Measurements from ENCODE around the gene AATK. TPM values are rescaled to one million over a fixed set of nuclear protein-coding genes. Genes with fewer than 3 reads are reported as not detected.

The AATK gene
- total and polyA plus RNA-seq, 3 experiments from 2014 or later, result 0.29 to 0.55 TPM; not detected in 1

DNA sequence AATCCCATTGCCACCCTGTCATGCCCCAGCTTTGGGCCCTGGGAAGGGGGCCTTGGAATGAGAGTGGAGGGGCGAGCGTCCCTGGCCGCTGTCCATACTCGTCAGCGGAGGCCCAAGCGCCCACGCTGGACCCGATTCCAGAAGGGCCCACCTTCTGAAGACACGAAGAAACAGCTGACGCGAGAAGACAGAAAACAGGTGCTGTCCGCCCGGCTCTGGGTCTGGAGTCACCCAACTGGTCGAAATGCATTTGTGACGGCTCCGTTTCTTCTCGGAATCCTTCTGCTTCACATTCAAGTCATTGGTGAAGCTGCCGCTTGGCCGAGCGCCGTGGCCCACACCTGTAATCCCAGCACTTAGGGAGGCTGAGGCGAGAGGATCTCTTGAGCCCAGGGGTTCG, 53.6 kb downstream of the AATK start:
- ChIA-PET POLR2A (no interaction called here), CTCF (no interaction called here)
- no peaks in the 10 kb centered on the region for H3K9me3 Mint-ChIP-seq
- no peaks in the 10 kb centered on the region for H3K4me1 ChIP-seq (ENCODE audit: insufficient read depth, low read length)
- no peak overlapping the region for H3K4me3 ChIP-seq (ENCODE audit: low read length)
- no peaks in the 10 kb centered on the region for H3K9me3 ChIP-seq (ENCODE audit: low read length)
- no peak for DNase-seq
- H3K36me3 Mint-ChIP-seq, result no peaks in the 10 kb centered on the region
- H3K4me1 Mint-ChIP-seq, result no peaks in the 10 kb centered on the region
- no peaks in the 10 kb centered on the region for H3K27me3 ChIP-seq (ENCODE audit: insufficient read depth, low read length, poor library complexity, severe bottlenecking)
- H3K36me3 ChIP-seq (ENCODE audit: insufficient read depth, low read length), result no peaks in the 10 kb centered on the region
- H3K27me3 Mint-ChIP-seq, result peaks cover 0 to 2% of the 10 kb centered on the region in 2 donors
- H3K27ac Mint-ChIP-seq, result no peak overlapping the region
- no peak overlapping the region for H3K4me3 Mint-ChIP-seq
- no peak overlapping the region for H3K27ac ChIP-seq (ENCODE audit: low read depth, low read length)

DNA sequence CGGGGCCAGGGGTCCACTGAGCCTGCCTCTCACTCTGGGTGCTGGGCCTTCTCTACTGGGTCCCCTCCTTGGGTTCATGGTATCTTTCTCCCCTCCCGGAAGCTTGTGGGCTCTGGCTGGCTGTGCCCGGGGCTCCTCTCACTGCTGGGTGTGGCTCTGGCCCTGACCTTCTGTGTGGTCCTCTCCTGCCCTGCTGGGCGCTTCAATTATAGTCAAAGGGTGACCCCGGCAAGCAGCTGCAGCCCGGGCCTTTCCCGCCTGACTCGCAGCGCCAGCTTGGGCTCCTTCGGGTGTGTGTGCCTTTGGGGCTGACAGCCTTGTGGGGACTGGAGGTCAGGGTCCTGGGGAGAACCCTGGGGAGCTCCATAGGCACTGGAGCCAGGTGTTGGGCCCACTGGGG, 55.0 kb downstream of the AATK start:
- H3K9me3 ChIP-seq (ENCODE audit: low read length), result no peaks in the 10 kb centered on the region
- DNase-seq, result no peak
- no peak overlapping the region for H3K27ac ChIP-seq (ENCODE audit: low read depth, low read length)
- no peaks in the 10 kb centered on the region for H3K27me3 ChIP-seq (ENCODE audit: insufficient read depth, low read length, poor library complexity, severe bottlenecking)
- Mint-ChIP-seq H3K4me1 (no peaks in the 10 kb centered on the region), H3K36me3 (no peaks in the 10 kb centered on the region), H3K27me3 (peaks cover 0 to 2% of the 10 kb centered on the region in 2 donors), H3K4me3 (no peak overlapping the region), H3K27ac (no peak overlapping the region), H3K9me3 (no peaks in the 10 kb centered on the region)
- CTCF ChIA-PET, result no interaction called here
- H3K4me3 ChIP-seq (ENCODE audit: low read length), result no peak overlapping the region
- no peaks in the 10 kb centered on the region for H3K4me1 ChIP-seq (ENCODE audit: insufficient read depth, low read length)
- H3K36me3 ChIP-seq (ENCODE audit: insufficient read depth, low read length), result no peaks in the 10 kb centered on the region
- POLR2A ChIA-PET, result no interaction called here

DNA sequence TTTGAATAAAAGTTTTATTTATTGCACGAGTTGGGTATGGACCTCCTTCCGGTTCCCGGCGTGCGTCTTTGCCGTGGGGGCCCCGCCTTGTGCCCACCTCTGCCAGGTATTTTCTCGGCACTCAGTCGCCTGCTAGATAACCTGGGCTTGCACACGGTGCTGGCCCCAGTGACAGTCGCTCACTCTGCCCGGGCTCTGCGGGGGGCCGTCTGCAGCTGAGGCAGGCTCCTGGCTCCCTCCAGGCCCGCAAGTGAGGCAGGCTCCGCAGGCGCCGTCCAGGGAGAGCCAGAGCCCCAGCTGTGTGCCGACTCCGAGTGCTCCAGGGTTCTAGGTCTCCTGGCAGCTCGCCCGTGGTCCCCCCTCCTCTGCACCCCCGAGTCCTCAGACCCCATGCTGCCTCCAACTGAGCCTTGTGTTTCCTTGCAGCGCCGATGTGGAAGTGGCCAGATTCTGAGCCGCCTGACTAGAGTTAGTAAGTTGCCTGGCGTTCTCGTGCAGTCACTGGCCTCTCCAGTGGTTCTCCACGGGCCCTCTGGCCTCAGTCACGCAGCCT, 55.5 kb downstream of the AATK start:
- no peak overlapping the region for H3K27ac Mint-ChIP-seq

DNA sequence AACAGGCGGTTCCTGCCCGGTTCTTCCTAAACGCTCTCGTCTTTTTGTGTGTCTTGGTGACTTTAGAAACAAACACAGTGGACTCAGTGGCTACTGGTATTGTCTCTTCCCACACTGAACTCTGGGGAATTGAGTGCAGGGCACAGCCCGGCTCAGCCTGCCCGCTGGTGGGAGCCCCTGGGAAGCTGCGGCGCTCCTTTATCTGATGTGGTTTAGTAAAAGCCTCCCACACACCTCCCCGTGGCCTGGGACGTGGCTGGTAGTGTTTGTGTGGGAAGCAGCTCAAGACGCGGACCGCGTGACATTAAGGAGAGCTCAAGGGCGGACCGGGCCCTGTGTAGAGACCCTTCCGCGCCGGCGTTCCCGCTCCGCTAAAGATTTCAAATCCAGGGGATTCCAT, 56.1 kb downstream of the AATK start:
- no peaks in the 10 kb centered on the region for H3K4me1 Mint-ChIP-seq
- no peaks in the 10 kb centered on the region for H3K4me1 ChIP-seq (ENCODE audit: insufficient read depth, low read length)
- H3K36me3 ChIP-seq (ENCODE audit: insufficient read depth, low read length), result no peaks in the 10 kb centered on the region
- no peak for DNase-seq
- no peak overlapping the region for H3K4me3 Mint-ChIP-seq
- H3K4me3 ChIP-seq (ENCODE audit: low read length), result no peak overlapping the region
- ChIA-PET CTCF (no interaction called here), POLR2A (no interaction called here)
- H3K9me3 Mint-ChIP-seq, result no peaks in the 10 kb centered on the region
- no peaks in the 10 kb centered on the region for H3K9me3 ChIP-seq (ENCODE audit: low read length)
- no peak overlapping the region for H3K27ac ChIP-seq (ENCODE audit: low read depth, low read length)
- peaks cover 0 to 2% of the 10 kb centered on the region in 2 donors for H3K27me3 Mint-ChIP-seq
- no peaks in the 10 kb centered on the region for H3K36me3 Mint-ChIP-seq
- H3K27me3 ChIP-seq (ENCODE audit: insufficient read depth, low read length, poor library complexity, severe bottlenecking), result no peaks in the 10 kb centered on the region
- no peak overlapping the region for H3K27ac Mint-ChIP-seq

More for the DNA sequence above, 55.5 kb downstream of the AATK start:
- no peak for DNase-seq
- ChIA-PET CTCF (no interaction called here), POLR2A (no interaction called here)
- peak overlapping the region in 1 of 7 donors; percentile 72 for H3K4me3 Mint-ChIP-seq
- no peaks in the 10 kb centered on the region for H3K4me1 ChIP-seq (ENCODE audit: insufficient read depth, low read length)
- H3K27me3 Mint-ChIP-seq, result peaks cover 0 to 2% of the 10 kb centered on the region in 2 donors
- H3K27me3 ChIP-seq (ENCODE audit: insufficient read depth, low read length, poor library complexity, severe bottlenecking), result no peaks in the 10 kb centered on the region
- H3K36me3 ChIP-seq (ENCODE audit: insufficient read depth, low read length), result no peaks in the 10 kb centered on the region
- H3K36me3 Mint-ChIP-seq, result no peaks in the 10 kb centered on the region
- H3K4me3 ChIP-seq (ENCODE audit: low read length), result no peak overlapping the region
- H3K9me3 ChIP-seq (ENCODE audit: low read length), result no peaks in the 10 kb centered on the region
- H3K4me1 Mint-ChIP-seq, result no peaks in the 10 kb centered on the region
- H3K9me3 Mint-ChIP-seq, result no peaks in the 10 kb centered on the region
- no peak overlapping the region for H3K27ac ChIP-seq (ENCODE audit: low read depth, low read length)

DNA sequence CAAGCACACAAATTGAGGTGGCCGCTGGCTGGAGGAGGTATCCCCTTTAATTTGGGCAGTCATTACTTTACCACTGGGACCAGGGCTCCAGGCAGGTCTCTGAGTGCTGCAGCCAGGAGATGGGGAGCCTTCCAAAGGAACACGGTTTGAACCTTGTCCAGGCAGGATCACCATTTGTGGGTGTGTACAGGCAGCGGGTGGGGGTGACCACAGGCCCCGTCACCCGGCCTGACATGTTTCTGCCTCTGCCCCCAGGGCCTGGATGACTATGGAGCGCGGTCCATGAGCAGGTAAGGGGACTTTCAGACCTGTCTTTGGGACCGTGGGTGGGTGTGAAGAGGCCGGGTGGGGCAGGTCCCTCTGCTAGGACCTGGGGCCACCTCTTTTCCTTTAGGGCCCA, 57.8 kb downstream of the AATK start:
- Mint-ChIP-seq H3K36me3 (no peaks in the 10 kb centered on the region), H3K27ac (no peak overlapping the region), H3K27me3 (peaks cover 0 to 2% of the 10 kb centered on the region in 2 donors), H3K9me3 (no peaks in the 10 kb centered on the region), H3K4me1 (no peaks in the 10 kb centered on the region), H3K4me3 (no peak overlapping the region)
- no peaks in the 10 kb centered on the region for H3K9me3 ChIP-seq (ENCODE audit: low read length)
- H3K27ac ChIP-seq (ENCODE audit: low read depth, low read length), result no peak overlapping the region
- DNase-seq, result no peak
- H3K27me3 ChIP-seq (ENCODE audit: insufficient read depth, low read length, poor library complexity, severe bottlenecking), result no peaks in the 10 kb centered on the region
- H3K4me3 ChIP-seq (ENCODE audit: low read length), result no peak overlapping the region
- ChIA-PET POLR2A (no interaction called here), CTCF (no interaction called here)
- H3K4me1 ChIP-seq (ENCODE audit: insufficient read depth, low read length), result no peaks in the 10 kb centered on the region
- no peaks in the 10 kb centered on the region for H3K36me3 ChIP-seq (ENCODE audit: insufficient read depth, low read length)

DNA sequence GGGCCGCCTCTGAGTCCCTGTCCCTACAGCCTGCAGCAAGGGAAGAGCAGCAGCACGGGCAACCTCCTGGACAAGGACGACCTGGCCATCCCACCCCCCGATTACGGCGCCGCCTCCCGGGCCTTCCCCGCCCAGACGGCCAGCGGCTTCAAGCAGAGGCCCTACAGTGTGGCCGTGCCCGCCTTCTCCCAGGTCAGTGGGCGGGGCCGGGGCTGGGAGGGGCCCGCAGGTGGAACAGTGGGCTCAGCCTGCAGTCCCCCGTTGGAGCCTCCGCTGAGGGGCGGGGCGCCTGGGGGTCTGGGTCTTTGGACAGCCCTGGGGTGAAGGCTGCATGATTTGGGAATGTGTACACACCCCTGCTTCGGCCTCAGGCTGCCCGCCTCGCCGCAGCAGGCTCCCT, 59.3 kb downstream of the AATK start:
- Histone ChIP-seq H3K4me1 (ENCODE audit: insufficient read depth, low read length) (no peaks in the 10 kb centered on the region), H3K36me3 (ENCODE audit: insufficient read depth, low read length) (no peaks in the 10 kb centered on the region), H3K27ac (ENCODE audit: low read depth, low read length) (no peak overlapping the region), H3K27me3 (ENCODE audit: insufficient read depth, low read length, poor library complexity, severe bottlenecking) (no peaks in the 10 kb centered on the region), H3K9me3 (ENCODE audit: low read length) (no peaks in the 10 kb centered on the region), H3K4me3 (ENCODE audit: low read length) (no peak overlapping the region)
- peaks cover 0 to 1% of the 10 kb centered on the region in 2 donors for H3K27me3 Mint-ChIP-seq
- no peak for DNase-seq
- peaks cover 0 to under 1% (median 0%) of the 10 kb centered on the region in 3 donors for H3K4me1 Mint-ChIP-seq
- H3K36me3 Mint-ChIP-seq, result no peaks in the 10 kb centered on the region
- no peak overlapping the region for H3K4me3 Mint-ChIP-seq
- no peak overlapping the region for H3K27ac Mint-ChIP-seq
- no peaks in the 10 kb centered on the region for H3K9me3 Mint-ChIP-seq
- ChIA-PET POLR2A (no interaction called here), CTCF (interaction anchor here (1.4 kb wide), 1 partner anchor 87 kb away, joined by 3 read pairs; no protein-coding TSS in a partner anchor)

DNA sequence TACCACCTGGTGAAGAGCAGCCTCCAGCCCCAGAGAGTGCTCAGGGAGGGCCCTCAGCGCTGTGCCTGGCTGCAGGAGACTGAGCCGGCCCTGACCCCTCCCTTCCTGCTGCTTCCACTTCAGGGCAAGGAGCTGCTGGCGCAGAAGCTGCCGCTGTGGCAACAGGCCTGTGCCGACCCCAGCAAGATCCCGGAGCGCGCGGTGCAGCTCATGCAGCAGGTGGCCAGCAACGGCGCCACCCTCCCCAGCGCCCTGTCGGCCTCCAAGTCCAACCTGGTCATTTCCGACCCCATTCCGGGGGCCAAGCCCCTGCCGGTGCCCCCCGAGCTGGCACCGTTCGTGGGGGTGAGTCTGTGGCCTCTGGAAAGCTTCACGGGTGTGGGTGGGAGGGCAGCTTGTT, 62.6 kb downstream of the AATK start:
- no peaks in the 10 kb centered on the region for H3K9me3 Mint-ChIP-seq
- ChIA-PET CTCF (interaction anchor here (1.0 to 2.5 kb wide), 3 partner anchors 81 to 675 kb away, joined by 3 to 42 read pairs (median 17); no protein-coding TSS in a partner anchor), POLR2A (no interaction called here)
- no peaks in the 10 kb centered on the region for H3K27me3 ChIP-seq (ENCODE audit: insufficient read depth, low read length, poor library complexity, severe bottlenecking)
- H3K27ac Mint-ChIP-seq, result no peak overlapping the region
- no peak overlapping the region for H3K27ac ChIP-seq (ENCODE audit: low read depth, low read length)
- no peak overlapping the region for H3K4me3 ChIP-seq (ENCODE audit: low read length)
- H3K36me3 Mint-ChIP-seq, result no peaks in the 10 kb centered on the region
- H3K27me3 Mint-ChIP-seq, result peaks cover 0 to 1% of the 10 kb centered on the region in 2 donors
- no peaks in the 10 kb centered on the region for H3K36me3 ChIP-seq (ENCODE audit: insufficient read depth, low read length)
- H3K4me3 Mint-ChIP-seq, result no peak overlapping the region
- no peaks in the 10 kb centered on the region for H3K9me3 ChIP-seq (ENCODE audit: low read length)
- peaks cover 7% of the 10 kb centered on the region for H3K4me1 ChIP-seq (ENCODE audit: insufficient read depth, low read length)
- DNase-seq, result no peak
- H3K4me1 Mint-ChIP-seq, result peaks cover 0 to 5% (median 2%) of the 10 kb centered on the region in 3 donors

DNA sequence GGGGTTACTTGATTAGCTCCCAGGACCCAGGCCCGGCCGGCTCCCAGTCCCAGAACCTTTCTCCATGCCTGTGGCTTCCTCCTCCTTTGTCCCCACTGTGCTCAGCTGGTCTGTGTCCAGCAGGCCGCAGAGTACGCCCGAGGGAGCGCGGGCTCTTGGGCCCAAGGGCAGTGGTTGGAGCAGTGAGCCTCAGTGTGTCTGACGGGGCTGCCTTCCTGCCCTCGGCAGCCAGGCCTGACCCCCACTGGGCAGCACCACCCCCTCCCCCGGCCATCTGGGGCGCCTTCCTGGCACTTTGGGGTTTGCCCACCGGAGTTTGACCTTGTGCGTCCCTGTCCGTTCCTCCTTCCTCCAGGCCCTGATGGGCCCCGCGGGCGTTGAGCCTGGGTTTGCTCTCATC, 63.2 kb downstream of the AATK start:
- H3K4me3 ChIP-seq (ENCODE audit: low read length), result no peak overlapping the region
- DNase-seq, result no peak
- H3K4me1 ChIP-seq (ENCODE audit: insufficient read depth, low read length), result peaks cover 12% of the 10 kb centered on the region
- POLR2A ChIA-PET, result no interaction called here
- Mint-ChIP-seq H3K27me3 (peaks cover 0 to 1% of the 10 kb centered on the region in 2 donors), H3K9me3 (no peaks in the 10 kb centered on the region), H3K27ac (no peak overlapping the region), H3K36me3 (no peaks in the 10 kb centered on the region), H3K4me3 (no peak overlapping the region), H3K4me1 (peaks cover 0 to 8% (median 2%) of the 10 kb centered on the region in 3 donors)
- no peaks in the 10 kb centered on the region for H3K27me3 ChIP-seq (ENCODE audit: insufficient read depth, low read length, poor library complexity, severe bottlenecking)
- H3K9me3 ChIP-seq (ENCODE audit: low read length), result no peaks in the 10 kb centered on the region
- H3K36me3 ChIP-seq (ENCODE audit: insufficient read depth, low read length), result no peaks in the 10 kb centered on the region
- CTCF ChIA-PET, result interaction anchor here (0.8 to 2.5 kb wide), 4 partner anchors 81 to 675 kb away, joined by 3 to 42 read pairs (median 10); no protein-coding TSS in a partner anchor
- H3K27ac ChIP-seq (ENCODE audit: low read depth, low read length), result no peak overlapping the region

Measured in CD8-positive, alpha-beta memory T cell (primary cell).